Fibroblast of lung (primary cell): ENCODE data around the gene IL20. TPM values are rescaled to one million over a fixed set of nuclear protein-coding genes. Genes with fewer than 3 reads are reported as not detected.

ENCODE experiments used
- DNase-seq, 2 donors: peaks; one replicate each; pipeline versions ENCODE4 v3.0.0 to v3.0.0-alpha.2; 2010; ENCODE audit warnings: low read depth in 2 of 2
- H2AFZ ChIP-seq: 2 replicates; pipeline ENCODE4 v1.5.1; 2012; ENCODE audit warnings: low read length, control low read depth, inconsistent platforms
- H3K27ac ChIP-seq: 2 replicates; pipeline ENCODE4 v1.5.1; 2011; ENCODE audit warnings: low read length, control low read depth; ENCODE audit not compliant: insufficient read depth
- H3K27me3 ChIP-seq: 2 replicates; pipeline ENCODE4 v1.5.1; 2011; ENCODE audit warnings: mild to moderate bottlenecking, low read length; ENCODE audit not compliant: control insufficient read depth, insufficient read depth
- H3K36me3 ChIP-seq: 2 replicates; pipeline ENCODE4 v1.5.1; 2011; ENCODE audit warnings: low read length; ENCODE audit not compliant: control insufficient read depth, insufficient read depth
- H3K4me1 ChIP-seq: 2 replicates; pipeline ENCODE4 v1.5.1; 2011; ENCODE audit warnings: low read length; ENCODE audit not compliant: control insufficient read depth, insufficient read depth; ENCODE audit errors: extremely low read depth
- H3K4me2 ChIP-seq: 2 replicates; pipeline ENCODE4 v1.5.1; 2011; ENCODE audit warnings: low read length, control low read depth; ENCODE audit not compliant: insufficient read depth; ENCODE audit errors: extremely low read depth
- H3K4me3 ChIP-seq, 4 experiments: fragments of 200-600 bp in 1 of 4; sonication (generic) in 1 of 4; replicated peaks in 1 of 4; 2 replicates each; pipeline ENCODE4 v1.5.1; 2011 to 2016; ENCODE audit warnings: low read length in 4 of 4, low read depth in 3 of 4, mild to moderate bottlenecking in 3 of 4, control low read depth in 2 of 4, inconsistent platforms in 1 of 4, mixed read lengths in 1 of 4; ENCODE audit not compliant: insufficient read depth in 1 of 4; ENCODE audit errors: control extremely low read depth in 1 of 4
- H3K79me2 ChIP-seq: 2 replicates; pipeline ENCODE4 v1.5.1; 2012; ENCODE audit warnings: mild to moderate bottlenecking, low read length, inconsistent platforms; ENCODE audit not compliant: control insufficient read depth, insufficient read depth
- H3K9ac ChIP-seq: 2 replicates; pipeline ENCODE4 v1.5.1; 2011; ENCODE audit warnings: mild to moderate bottlenecking, low read length, control low read depth; ENCODE audit not compliant: insufficient read depth
- H3K9me3 ChIP-seq: 2 replicates; pipeline ENCODE4 v1.5.1; 2012; ENCODE audit warnings: low read depth, low read length; ENCODE audit not compliant: control insufficient read depth, insufficient read depth
- H4K20me1 ChIP-seq: 2 replicates; pipeline ENCODE4 v1.5.1; 2011; ENCODE audit warnings: low read length; ENCODE audit not compliant: control insufficient read depth, insufficient read depth; ENCODE audit errors: extremely low read depth
- EZH2 ChIP-seq: IDR thresholded peaks from 2 replicates; pipeline ENCODE4 v1.5.1; 2012; ENCODE audit warnings: low read length, control low read depth, mild to moderate bottlenecking; ENCODE audit errors: missing control alignments
- polyA plus RNA-seq, 2 donors: library from polyadenylated mRNA; depleted of rRNA in 1 of 2; stranded (reverse) in 1 of 2; unstranded in 1 of 2; fragments of >200 nt; gene quantifications; 2 replicates each; pipeline ENCODE4 v1.2.1, GENCODE V29; 2011 to 2012; ENCODE audit warnings: missing spikeins in 1 of 2
- total RNA-seq: library from RNA; depleted of rRNA; stranded (reverse); fragments of >200 nt; gene quantifications from 2 replicates; pipeline ENCODE4 v1.2.1, GENCODE V29; 2014
- TF ChIP-seq, protein P1 (sequence below), 2 donors: IDR thresholded peaks in 1 of 2; conservative IDR thresholded peaks in 1 of 2; 1 replicate in 1 of 2; 2 replicates in 1 of 2; pipeline ENCODE4 v1.5.1; 2011 to 2012; ENCODE audit warnings: low read length in 2 of 2, control low read depth in 1 of 2, inconsistent platforms in 1 of 2, low read depth in 1 of 2, mild to moderate bottlenecking in 1 of 2

Gene IL20
- total and polyA plus RNA-seq, 2 donors (not counting 1 experiment from before 2014, with no cell fraction given): not detected

- Histone ChIP-seq H3K9ac (no peak overlapping the region), H3K36me3 (no peaks in the 10 kb centered on the region), H3K9me3 (no peaks in the 10 kb centered on the region), H3K4me1 (peaks cover 3% of the 10 kb centered on the region), H3K27ac (no peak overlapping the region), H3K4me2 (no peak overlapping the region), H3K4me3 (no peak overlapping the region), H4K20me1 (no peaks in the 10 kb centered on the region), H3K27me3 (peaks cover 3% of the 10 kb centered on the region), H2AFZ (no peak overlapping the region), H3K79me2 (no peaks in the 10 kb centered on the region)
- TF ChIP-seq EZH2: no peak
- TF ChIP-seq, protein P1, sequence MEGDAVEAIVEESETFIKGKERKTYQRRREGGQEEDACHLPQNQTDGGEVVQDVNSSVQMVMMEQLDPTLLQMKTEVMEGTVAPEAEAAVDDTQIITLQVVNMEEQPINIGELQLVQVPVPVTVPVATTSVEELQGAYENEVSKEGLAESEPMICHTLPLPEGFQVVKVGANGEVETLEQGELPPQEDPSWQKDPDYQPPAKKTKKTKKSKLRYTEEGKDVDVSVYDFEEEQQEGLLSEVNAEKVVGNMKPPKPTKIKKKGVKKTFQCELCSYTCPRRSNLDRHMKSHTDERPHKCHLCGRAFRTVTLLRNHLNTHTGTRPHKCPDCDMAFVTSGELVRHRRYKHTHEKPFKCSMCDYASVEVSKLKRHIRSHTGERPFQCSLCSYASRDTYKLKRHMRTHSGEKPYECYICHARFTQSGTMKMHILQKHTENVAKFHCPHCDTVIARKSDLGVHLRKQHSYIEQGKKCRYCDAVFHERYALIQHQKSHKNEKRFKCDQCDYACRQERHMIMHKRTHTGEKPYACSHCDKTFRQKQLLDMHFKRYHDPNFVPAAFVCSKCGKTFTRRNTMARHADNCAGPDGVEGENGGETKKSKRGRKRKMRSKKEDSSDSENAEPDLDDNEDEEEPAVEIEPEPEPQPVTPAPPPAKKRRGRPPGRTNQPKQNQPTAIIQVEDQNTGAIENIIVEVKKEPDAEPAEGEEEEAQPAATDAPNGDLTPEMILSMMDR (conservative IDR thresholded peaks at IDR 0.05 in 1 of 2, IDR thresholded peaks at IDR 0.05 in 1 of 2; ENCODE audit: low read depth in 1 of 2, low read length in 2 of 2): no peak
- no peak for DNase-seq
These were observed 35.5 kb upstream of the IL20 start for GRCh38 chr1:206829875-206830274.

- Histone ChIP-seq H3K79me2 (no peaks in the 10 kb centered on the region), H3K4me1 (no peaks in the 10 kb centered on the region), H4K20me1 (no peaks in the 10 kb centered on the region), H3K4me2 (no peak overlapping the region), H3K9ac (no peak overlapping the region), H3K4me3 (no peak overlapping the region), H3K27ac (no peak overlapping the region), H2AFZ (no peak overlapping the region), H3K27me3 (peaks cover 3% of the 10 kb centered on the region), H3K9me3 (no peaks in the 10 kb centered on the region), H3K36me3 (no peaks in the 10 kb centered on the region)
- TF ChIP-seq EZH2: no peak
- TF ChIP-seq, protein P1 (conservative IDR thresholded peaks at IDR 0.05 in 1 of 2, IDR thresholded peaks at IDR 0.05 in 1 of 2; ENCODE audit: low read depth in 1 of 2, low read length in 2 of 2): no peak
- DNase-seq: no peak
These were observed 33.8 kb upstream of the IL20 start for GRCh38 chr1:206831650-206832049.

DNA sequence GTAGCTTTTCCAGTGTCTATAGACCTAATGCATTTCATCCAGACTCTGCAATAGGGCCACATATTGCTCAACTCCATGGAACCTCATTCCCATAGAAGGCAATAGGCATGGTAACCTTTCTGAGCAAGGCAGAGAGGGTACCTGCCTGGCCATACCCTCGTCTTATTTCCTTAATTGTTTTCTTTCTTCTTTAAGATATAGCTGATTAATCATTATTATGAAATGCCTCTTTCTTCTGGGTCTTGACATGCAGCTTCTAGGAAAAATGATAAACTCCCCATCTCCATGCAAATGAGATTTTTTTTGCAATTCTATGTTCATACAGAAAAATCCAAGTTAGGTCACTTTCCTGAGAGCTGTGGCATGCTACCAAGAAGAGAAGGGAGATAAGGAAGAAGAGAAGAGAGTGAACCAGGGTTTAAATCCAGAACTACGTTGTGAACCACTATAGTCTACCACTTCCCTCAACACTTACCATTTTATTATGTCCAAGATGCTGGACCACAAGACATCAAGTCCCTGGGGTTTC is 33.0 kb upstream of the IL20 start:
- Histone ChIP-seq H3K9me3 (no peaks in the 10 kb centered on the region), H3K4me3 (no peak overlapping the region), H3K4me1 (no peaks in the 10 kb centered on the region), H3K9ac (no peak overlapping the region), H3K36me3 (no peaks in the 10 kb centered on the region), H3K79me2 (no peaks in the 10 kb centered on the region), H4K20me1 (no peaks in the 10 kb centered on the region), H3K27ac (no peak overlapping the region), H3K27me3 (peaks cover 3% of the 10 kb centered on the region), H2AFZ (no peak overlapping the region), H3K4me2 (no peak overlapping the region)
- DNase-seq: no peak
- TF ChIP-seq, protein P1 (conservative IDR thresholded peaks at IDR 0.05 in 1 of 2, IDR thresholded peaks at IDR 0.05 in 1 of 2; ENCODE audit: low read depth in 1 of 2, low read length in 2 of 2): no peak
- TF ChIP-seq EZH2: no peak
